ENCODE data around the gene TCF12.

TCF12 gene

GRCh38 chr15:56918046-56918938 is at the start of gene TCF12:
Gene TCF12, plus strand, starts transcription at chr15:56918644. Its CDS starts 1,270 bp downstream, at chr15:56919914.
- FAIRE-seq: peak; percentile 21

GRCh38 chr15:56869573-56869972 is 48.9 kb upstream of the TCF12 start:
- FAIRE-seq: no peak

GRCh38 chr15:56871185-56871584 is 47.3 kb upstream of the TCF12 start:
- FAIRE-seq: no peak

- FAIRE-seq: no peak
Measured at GRCh38 chr15:56871867-56872266, 46.6 kb upstream of the TCF12 start.

GRCh38 chr15:56877255-56877970 is 41.0 kb upstream of the TCF12 start:
- FAIRE-seq: no peak

GRCh38 chr15:56879502-56879901 is 38.9 kb upstream of the TCF12 start:
- FAIRE-seq: no peak

GRCh38 chr15:56883088-56883487 is 35.4 kb upstream of the TCF12 start:
- FAIRE-seq: no peak

- FAIRE-seq: no peak
Measured at GRCh38 chr15:56886363-56886931, 32.0 kb upstream of the TCF12 start.

GRCh38 chr15:56886932-56887781 is 31.3 kb upstream of the TCF12 start:
- FAIRE-seq: peak; percentile 54

- FAIRE-seq: no peak
Measured at GRCh38 chr15:56887782-56888438, 30.5 kb upstream of the TCF12 start.

GRCh38 chr15:56890038-56890437 is 28.4 kb upstream of the TCF12 start:
- no peak for FAIRE-seq

- FAIRE-seq: no peak
Measured at GRCh38 chr15:56891852-56892440, 26.5 kb upstream of the TCF12 start.

GRCh38 chr15:56892659-56893363 is 25.6 kb upstream of the TCF12 start:
- no peak for FAIRE-seq

GRCh38 chr15:56893364-56893678 is 25.1 kb upstream of the TCF12 start:
- no peak for FAIRE-seq

GRCh38 chr15:56894601-56895000 is 23.8 kb upstream of the TCF12 start:
- no peak for FAIRE-seq

- no peak for FAIRE-seq
Measured at GRCh38 chr15:56901931-56902330, 16.5 kb upstream of the TCF12 start.

GRCh38 chr15:56906766-56907165 is 11.7 kb upstream of the TCF12 start:
- FAIRE-seq: no peak

- no peak for FAIRE-seq
Measured at GRCh38 chr15:56910801-56911200, 7.6 kb upstream of the TCF12 start.

GRCh38 chr15:56913241-56913640 is 5.2 kb upstream of the TCF12 start:
- FAIRE-seq: no peak

- FAIRE-seq: no peak
Measured at GRCh38 chr15:56913670-56914069, 4.8 kb upstream of the TCF12 start.

GRCh38 chr15:56915888-56916287 is 2.6 kb upstream of the TCF12 start:
- FAIRE-seq: no peak
